PC-3 (cell line): ENCODE data around the gene ERICH4.

Experiments used
- CTCF ChIP-seq: fragments of 300-600 bp; sonication (generic); conservative IDR thresholded peaks from 2 replicates; pipeline ENCODE4 v1.5.1; 2017; ENCODE audit warnings: antibody characterized with exemption, low read depth, mild to moderate bottlenecking, low read length
- EZH2 ChIP-seq: fragments of 300-600 bp; sonication (generic); IDR thresholded peaks from one replicate; pipeline ENCODE4 v1.6.1; 2017; ENCODE audit warnings: antibody characterized with exemption, mild to moderate bottlenecking, low read length; ENCODE audit not compliant: unreplicated experiment

GRCh38 chr19:41442473-41443355, at the start of gene ERICH4:
- TF ChIP-seq CTCF (no peak), EZH2 (no peak)
